ENCODE data around the gene RFX1.
A peak's percentile ranks its signal among the peaks of the same experiment; 100 is the strongest.
"Not testable (repeated sequence)": the region's sequence is repeated elsewhere in the genome, so short reads cannot be mapped to it uniquely, and the experiment has no call there.

Gene RFX1

GRCh38 chr19:14006085-14006765, at the start of gene RFX1:
Gene RFX1 (minus strand): TSS chr19:14006320. CDS start chr19:13993843, 12,477 bp downstream.
- peak; percentile 86 to 96 for DNase-seq

- DNase-seq = no peak
Measured at GRCh38 chr19:14055396-14055795, 49.3 kb upstream of the RFX1 start.

GRCh38 chr19:14054721-14055120, 48.6 kb upstream of the RFX1 start:
- DNase-seq = no peak

- DNase-seq = no peak
Measured at GRCh38 chr19:14054099-14054498, 48.0 kb upstream of the RFX1 start.

- DNase-seq = no peak
Measured at GRCh38 chr19:14053500-14053899, 47.4 kb upstream of the RFX1 start.

- DNase-seq = no peak
Measured at GRCh38 chr19:14053032-14053431, 46.9 kb upstream of the RFX1 start.

GRCh38 chr19:14052470-14052869, 46.4 kb upstream of the RFX1 start:
- DNase-seq = no peak

- no peak for DNase-seq
Measured at GRCh38 chr19:14051980-14052379, 45.9 kb upstream of the RFX1 start.

- DNase-seq = not testable (repeated sequence)
Measured at GRCh38 chr19:14050961-14051360, 44.8 kb upstream of the RFX1 start.

GRCh38 chr19:14050512-14050911, 44.4 kb upstream of the RFX1 start:
- no peak for DNase-seq

GRCh38 chr19:14048443-14049153, 42.5 kb upstream of the RFX1 start:
- no peak for DNase-seq

- not testable (repeated sequence) for DNase-seq
Measured at GRCh38 chr19:14047866-14048265, 41.7 kb upstream of the RFX1 start.

GRCh38 chr19:14042659-14043608, 36.8 kb upstream of the RFX1 start:
- DNase-seq = not testable (repeated sequence)

GRCh38 chr19:14039181-14039580, 33.1 kb upstream of the RFX1 start:
- DNase-seq = no peak

- no peak for DNase-seq
Measured at GRCh38 chr19:14035706-14036105, 29.6 kb upstream of the RFX1 start.

GRCh38 chr19:14035159-14035558, 29.0 kb upstream of the RFX1 start:
- not testable (repeated sequence) for DNase-seq

GRCh38 chr19:14033946-14034345, 27.8 kb upstream of the RFX1 start:
- no peak for DNase-seq

GRCh38 chr19:14031719-14032480, 25.8 kb upstream of the RFX1 start, which contains the start of gene IL27RA:
Gene IL27RA (plus strand): TSS chr19:14031762. CDS start chr19:14031873, 111 bp downstream.
- DNase-seq = no peak

GRCh38 chr19:14030997-14031718, 25.0 kb upstream of the RFX1 start:
- no peak for DNase-seq

- no peak for DNase-seq
Measured at GRCh38 chr19:14028901-14029300, 22.8 kb upstream of the RFX1 start.

- DNase-seq = no peak
Measured at GRCh38 chr19:14027856-14028450, 21.8 kb upstream of the RFX1 start, which contains the start of gene RLN3. Gene RLN3 (plus strand): TSS chr19:14028148. CDS start chr19:14028205, 57 bp downstream.
